Lower leg skin (tissue), 3 donors: ENCODE results near the gene LYVE1.

ENCODE experiments used
- CTCF ChIP-seq, 3 donors: fragments of 450-650 bp; IDR thresholded peaks; one replicate each; pipeline ENCODE4 v1.5.1; 2016; ENCODE audit warnings: antibody characterized with exemption in 3 of 3, mild to moderate bottlenecking in 3 of 3, moderate library complexity in 2 of 3
- POLR2A ChIP-seq, 2 donors: fragments of 450-650 bp; IDR thresholded peaks; one replicate each; pipeline ENCODE4 v1.6.1; 2016 to 2017; ENCODE audit warnings: antibody characterized with exemption in 2 of 2, mild to moderate bottlenecking in 1 of 2, moderate library complexity in 1 of 2

DNA sequence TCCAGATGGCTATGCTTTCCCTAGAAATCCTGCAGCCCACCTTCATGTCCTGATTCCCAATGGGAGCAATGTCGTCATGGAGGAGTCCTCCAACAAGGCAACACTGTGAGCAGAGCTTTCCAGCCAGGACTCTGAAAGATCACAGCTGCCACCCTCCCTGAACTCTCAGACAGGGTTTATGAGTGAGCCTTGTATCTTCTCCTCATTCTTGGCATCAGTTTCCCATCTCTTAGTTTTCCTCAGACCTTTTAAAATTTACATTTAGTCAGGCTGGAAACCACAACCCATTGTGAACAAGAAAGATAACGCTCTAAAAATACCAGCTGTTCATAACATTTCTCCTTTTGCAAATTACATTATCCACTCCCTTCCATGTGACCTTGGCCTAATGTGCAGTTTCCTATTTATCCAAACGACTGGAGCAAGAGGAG, 15.6 kb upstream of the LYVE1 start:
- no peak for TF ChIP-seq CTCF (IDR thresholded peaks at IDR 0.05)
- TF ChIP-seq POLR2A (IDR thresholded peaks at IDR 0.05): no peak
